H9 (cell line): Measurements from ENCODE around the gene POLN. TPM values are rescaled to one million over a fixed set of nuclear protein-coding genes. Genes with fewer than 3 reads are reported as not detected.

Source experiments
- DNase-seq: peaks from one replicate; pipeline ENCODE4 v3.0.0-alpha.2; 2017
- H2AFZ ChIP-seq: one replicate; pipeline ENCODE4 v1.6.1; 2013; ENCODE audit warnings: mild to moderate bottlenecking, low read length, control low read depth, moderate library complexity
- H2AK5ac ChIP-seq: 2 replicates; pipeline ENCODE4 v1.6.1; 2013; ENCODE audit warnings: low read length, control low read depth, mixed read lengths; ENCODE audit not compliant: insufficient read length
- H2BK120ac ChIP-seq: one replicate; pipeline ENCODE4 v1.6.1; 2013; ENCODE audit warnings: low read depth, mild to moderate bottlenecking, low read length, control low read depth, inconsistent platforms; ENCODE audit not compliant: poor library complexity, severe bottlenecking
- H2BK12ac ChIP-seq: 2 replicates; pipeline ENCODE4 v1.6.1; 2013; ENCODE audit warnings: low read length, control low read depth, mixed read lengths, low read depth; ENCODE audit not compliant: insufficient read length
- H2BK15ac ChIP-seq: 2 replicates; pipeline ENCODE4 v1.6.1; 2013; ENCODE audit warnings: low read depth, low read length, control low read depth
- H2BK20ac ChIP-seq: one replicate; pipeline ENCODE4 v1.6.1; 2013; ENCODE audit warnings: low read depth, mild to moderate bottlenecking, low read length, control low read depth, inconsistent platforms; ENCODE audit not compliant: poor library complexity, severe bottlenecking
- H2BK5ac ChIP-seq: 2 replicates; pipeline ENCODE4 v1.6.1; 2013; ENCODE audit warnings: low read length, control low read depth, mixed read lengths; ENCODE audit not compliant: insufficient read length
- H3K14ac ChIP-seq: 2 replicates; pipeline ENCODE4 v1.6.1; 2013; ENCODE audit warnings: low read length, control low read depth; ENCODE audit not compliant: insufficient read depth
- H3K18ac ChIP-seq: 2 replicates; pipeline ENCODE4 v1.6.1; 2013; ENCODE audit warnings: low read depth, mild to moderate bottlenecking, mixed read lengths, low read length, control low read depth; ENCODE audit not compliant: insufficient read length
- H3K23ac ChIP-seq: 2 replicates; pipeline ENCODE4 v1.6.1; 2013; ENCODE audit warnings: low read length, control low read depth, mixed read lengths, low read depth; ENCODE audit not compliant: insufficient read length
- H3K23me2 ChIP-seq: 2 replicates; pipeline ENCODE4 v1.6.1; 2013; ENCODE audit warnings: low read depth, mild to moderate bottlenecking, mixed read lengths, low read length, control low read depth; ENCODE audit not compliant: insufficient read length, poor library complexity, severe bottlenecking
- H3K27ac ChIP-seq: 2 replicates; pipeline ENCODE4 v1.5.1; 2013; ENCODE audit warnings: low read length, control low read depth, mixed read lengths, low read depth; ENCODE audit not compliant: insufficient read length
- H3K27me3 ChIP-seq: 2 replicates; pipeline ENCODE4 v1.6.1; 2013; ENCODE audit warnings: low read length, control low read depth, inconsistent platforms; ENCODE audit not compliant: insufficient read depth
- H3K4ac ChIP-seq: 2 replicates; pipeline ENCODE4 v1.6.1; 2013; ENCODE audit warnings: low read depth, mild to moderate bottlenecking, control low read depth, inconsistent platforms, low read length, moderate library complexity
- H3K4me1 ChIP-seq: 2 replicates; pipeline ENCODE4 v1.6.1; 2013; ENCODE audit warnings: low read length, control low read depth, inconsistent platforms; ENCODE audit not compliant: insufficient read depth
- H3K4me2 ChIP-seq: 2 replicates; pipeline ENCODE4 v1.6.1; 2013; ENCODE audit warnings: low read length, control low read depth, mixed read lengths; ENCODE audit not compliant: insufficient read length, insufficient read depth
- H3K56ac ChIP-seq: 2 replicates; pipeline ENCODE4 v1.6.1; 2013; ENCODE audit warnings: low read depth, mild to moderate bottlenecking, mixed read lengths, low read length, control low read depth; ENCODE audit not compliant: insufficient read length
- H3K79me1 ChIP-seq: 2 replicates; pipeline ENCODE4 v1.6.1; 2013; ENCODE audit warnings: low read depth, mild to moderate bottlenecking, moderate library complexity, low read length, control low read depth, inconsistent platforms; ENCODE audit not compliant: insufficient read depth, poor library complexity, severe bottlenecking
- H3K79me2 ChIP-seq: 2 replicates; pipeline ENCODE4 v1.6.1; 2013; ENCODE audit warnings: low read length, control low read depth, inconsistent platforms; ENCODE audit not compliant: insufficient read depth
- H3K9ac ChIP-seq: 2 replicates; pipeline ENCODE4 v1.6.1; 2013; ENCODE audit warnings: low read length, control low read depth, mixed read lengths; ENCODE audit not compliant: insufficient read length; ENCODE audit errors: extremely low read depth
- H3K9me3 ChIP-seq: one replicate; pipeline ENCODE4 v1.6.1; 2013; ENCODE audit warnings: low read depth, low read length, inconsistent platforms; ENCODE audit not compliant: control insufficient read depth
- H3T11ph ChIP-seq: one replicate; pipeline ENCODE4 v1.6.1; 2013; ENCODE audit warnings: mild to moderate bottlenecking, low read length, control low read depth, inconsistent platforms
- H4K20me1 ChIP-seq: one replicate; pipeline ENCODE4 v1.6.1; 2013; ENCODE audit not compliant: control insufficient read depth, insufficient read length, insufficient read depth
- H4K5ac ChIP-seq: 2 replicates; pipeline ENCODE4 v1.6.1; 2013; ENCODE audit warnings: low read depth, mild to moderate bottlenecking, mixed read lengths, low read length, control low read depth; ENCODE audit not compliant: insufficient read length
- H4K8ac ChIP-seq: replicated peaks from 2 replicates; pipeline ENCODE4 v1.6.1; 2013; ENCODE audit warnings: low read length, control low read depth, mixed read lengths, low read depth; ENCODE audit not compliant: insufficient read length
- H4K91ac ChIP-seq: 2 replicates; pipeline ENCODE4 v1.6.1; 2013; ENCODE audit warnings: low read depth, mild to moderate bottlenecking, moderate library complexity, mixed read lengths, low read length, control low read depth; ENCODE audit not compliant: insufficient read length
- H3K27ac Mint-ChIP-seq, 3 experiments: 2 replicates in 2 of 3; 3 replicates in 1 of 3; pipeline ENCODE4 v1.8.0; 2020 to 2021; ENCODE audit warnings: mixed read lengths in 3 of 3, mild to moderate bottlenecking in 1 of 3, moderate library complexity in 1 of 3
- H3K27me3 Mint-ChIP-seq: 2 replicates; pipeline ENCODE4 v1.8.0; 2021; ENCODE audit warnings: low read depth, mild to moderate bottlenecking, moderate library complexity, mixed read lengths
- H3K36me3 Mint-ChIP-seq, 3 experiments: 2 replicates in 2 of 3; 3 replicates in 1 of 3; pipeline ENCODE4 v1.8.0; 2020 to 2021; ENCODE audit warnings: low read depth in 3 of 3, mixed read lengths in 3 of 3; ENCODE audit not compliant: insufficient read depth in 1 of 3
- H3K4me1 Mint-ChIP-seq, 2 experiments: 2 replicates each; pipeline ENCODE4 v1.8.0; 2020; ENCODE audit warnings: mixed read lengths in 2 of 2
- H3K4me3 Mint-ChIP-seq, 2 experiments: 2 replicates in 1 of 2; 3 replicates in 1 of 2; pipeline ENCODE4 v1.8.0; 2020 to 2021; ENCODE audit warnings: mild to moderate bottlenecking in 2 of 2, mixed read lengths in 2 of 2, moderate library complexity in 1 of 2
- H3K9me3 Mint-ChIP-seq, 2 experiments: 2 replicates in 1 of 2; 3 replicates in 1 of 2; pipeline ENCODE4 v1.8.0; 2020; ENCODE audit warnings: mild to moderate bottlenecking in 2 of 2, mixed read lengths in 2 of 2, moderate library complexity in 1 of 2
- WGBS: extraction: QIAGEN DNeasy Blood & Tissue Kit; methylation state at CpG from one replicate; pipeline ENCODE4 v1.1.7; 2013; ENCODE audit warnings: missing lambda C conversion rate, low lambda C conversion rate, mixed read lengths; ENCODE audit not compliant: insufficient read length; ENCODE audit errors: extremely low coverage; 5-methylcytosine and 5-hydroxymethylcytosine counted together
- total RNA-seq: library from RNA; stranded (reverse); gene quantifications from 2 replicates; pipeline ENCODE4 v1.2.1, GENCODE V29; 2021
- TF ChIP-seq, protein P1 (sequence below): fragments of 200-600 bp; sonication (generic); conservative IDR thresholded peaks from 3 replicates; pipeline ENCODE4 v1.8.0; 2021; ENCODE audit warnings: antibody characterized with exemption, mild to moderate bottlenecking

The POLN gene
- total RNA-seq, 1 experiment from 2014 or later: 0.74 TPM

GRCh38 chr4:2064276-2064991 lies 177.5 kb downstream of the POLN start:
- H3K27ac ChIP-seq: no peak overlapping the region
- Mint-ChIP-seq H3K27ac (no peak overlapping the region; a peak in 1 of 7 replicates), H3K4me3 (no peak overlapping the region), H3K9me3 (no peaks in the 10 kb centered on the region; a peak in 1 of 5 replicates), H3K27me3 (peaks cover 23% of the 10 kb centered on the region), H3K4me1 (peaks cover 0 to 12% of the 10 kb centered on the region in 2 experiments; a peak in 2 of 4 replicates), H3K36me3 (peaks cover 0 to 4% (median 0%) of the 10 kb centered on the region in 3 experiments; a peak in 1 of 7 replicates)
- peaks cover 8% of the 10 kb centered on the region for H3K23me2 ChIP-seq
- no peak overlapping the region for H3T11ph ChIP-seq
- H3K4me2 ChIP-seq: no peak overlapping the region
- WGBS: no CpG with 5 or more reads among the region's 40 CpGs
- no peaks in the 10 kb centered on the region for H3K79me1 ChIP-seq
- H2BK15ac ChIP-seq: no peak overlapping the region
- H4K91ac ChIP-seq: no peak overlapping the region
- no peak overlapping the region for H2AK5ac ChIP-seq
- no peak overlapping the region for H4K5ac ChIP-seq
- H3K4me1 ChIP-seq: no peaks in the 10 kb centered on the region
- H3K4ac ChIP-seq: no peak overlapping the region
- H2AFZ ChIP-seq: no peak overlapping the region
- H3K79me2 ChIP-seq: no peaks in the 10 kb centered on the region
- no peak overlapping the region for H4K8ac ChIP-seq
- no peak overlapping the region for H3K23ac ChIP-seq
- H4K20me1 ChIP-seq: peaks cover 2% of the 10 kb centered on the region
- no peak overlapping the region for H2BK5ac ChIP-seq
- H3K56ac ChIP-seq: no peak overlapping the region
- H2BK20ac ChIP-seq: no peak overlapping the region
- H3K9me3 ChIP-seq: no peaks in the 10 kb centered on the region
- H3K27me3 ChIP-seq: peaks cover 8% of the 10 kb centered on the region; the same call in 1 of the 2 replicates
- no peak overlapping the region for H2BK120ac ChIP-seq
- no peak overlapping the region for H3K9ac ChIP-seq
- TF ChIP-seq, protein P1, sequence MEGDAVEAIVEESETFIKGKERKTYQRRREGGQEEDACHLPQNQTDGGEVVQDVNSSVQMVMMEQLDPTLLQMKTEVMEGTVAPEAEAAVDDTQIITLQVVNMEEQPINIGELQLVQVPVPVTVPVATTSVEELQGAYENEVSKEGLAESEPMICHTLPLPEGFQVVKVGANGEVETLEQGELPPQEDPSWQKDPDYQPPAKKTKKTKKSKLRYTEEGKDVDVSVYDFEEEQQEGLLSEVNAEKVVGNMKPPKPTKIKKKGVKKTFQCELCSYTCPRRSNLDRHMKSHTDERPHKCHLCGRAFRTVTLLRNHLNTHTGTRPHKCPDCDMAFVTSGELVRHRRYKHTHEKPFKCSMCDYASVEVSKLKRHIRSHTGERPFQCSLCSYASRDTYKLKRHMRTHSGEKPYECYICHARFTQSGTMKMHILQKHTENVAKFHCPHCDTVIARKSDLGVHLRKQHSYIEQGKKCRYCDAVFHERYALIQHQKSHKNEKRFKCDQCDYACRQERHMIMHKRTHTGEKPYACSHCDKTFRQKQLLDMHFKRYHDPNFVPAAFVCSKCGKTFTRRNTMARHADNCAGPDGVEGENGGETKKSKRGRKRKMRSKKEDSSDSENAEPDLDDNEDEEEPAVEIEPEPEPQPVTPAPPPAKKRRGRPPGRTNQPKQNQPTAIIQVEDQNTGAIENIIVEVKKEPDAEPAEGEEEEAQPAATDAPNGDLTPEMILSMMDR: no peak
- no peak overlapping the region for H3K18ac ChIP-seq
- no peak overlapping the region for H3K14ac ChIP-seq
- DNase-seq: no peak
- no peak overlapping the region for H2BK12ac ChIP-seq
